CD4-positive, alpha-beta T cell (primary cell): ENCODE measurements around the gene CDC25B. TPM values are rescaled to one million over a fixed set of nuclear protein-coding genes. Genes with fewer than 3 reads are reported as not detected.
A peak's percentile ranks its signal among the peaks of the same experiment; 100 is the strongest.

Source experiments
- ATAC-seq: fragments of 200-7000 bp; cut with Tn5 transposase; one replicate; pipeline ENCODE4 v1.10.0; 2022; ENCODE audit warnings: mild to moderate bottlenecking; ENCODE audit not compliant: poor library complexity
- CTCF ChIA-PET: fragments of 350-600 bp; sonication (Branson Sonifier 250); formaldehyde crosslinking; loops from one replicate; lab custom pipeline; 2021; ENCODE audit warnings: antibody characterized with exemption, inconsistent platforms; lab: Charles Lee
- POLR2A ChIA-PET: fragments of 350-600 bp; sonication (Branson Sonifier 250); formaldehyde crosslinking; loops from one replicate; lab custom pipeline; 2021; ENCODE audit warnings: antibody characterized with exemption, inconsistent platforms; lab: Charles Lee
- DNase-seq, 14 experiments: peaks; one replicate each; pipeline ENCODE4 v3.0.0-alpha.2; 2013 to 2020; ENCODE audit warnings: mixed read lengths in 2 of 14
- H3K27ac ChIP-seq, 2 donors: one replicate each; pipeline versions ENCODE4 v1.5.1 to v1.7.0; 2013; ENCODE audit warnings: low read length in 2 of 2, low read depth in 1 of 2, mild to moderate bottlenecking in 1 of 2
- H3K27me3 ChIP-seq, 2 experiments: 1 replicate in 1 of 2; 2 replicates in 1 of 2; pipeline versions ENCODE4 v1.6.1 to v1.7.0; 2013; ENCODE audit warnings: low read length in 2 of 2, control low read depth in 1 of 2, mild to moderate bottlenecking in 1 of 2, moderate library complexity in 1 of 2; ENCODE audit not compliant: insufficient read depth in 2 of 2, control insufficient read depth in 1 of 2
- H3K36me3 ChIP-seq: one replicate; pipeline ENCODE4 v1.6.1; 2013; ENCODE audit warnings: low read length, control low read depth; ENCODE audit not compliant: insufficient read depth
- H3K4me1 ChIP-seq: one replicate; pipeline ENCODE4 v1.6.1; 2013; ENCODE audit warnings: low read length, control low read depth; ENCODE audit not compliant: insufficient read depth
- H3K4me3 ChIP-seq: one replicate; pipeline ENCODE4 v1.5.1; 2013; ENCODE audit warnings: mild to moderate bottlenecking, low read length, moderate library complexity
- H3K9me3 ChIP-seq, 2 experiments: 1 replicate in 1 of 2; 2 replicates in 1 of 2; pipeline versions ENCODE4 v1.6.1 to v1.7.0; 2013; ENCODE audit warnings: low read length in 2 of 2, mild to moderate bottlenecking in 2 of 2, control low read depth in 1 of 2, moderate library complexity in 1 of 2; ENCODE audit not compliant: control insufficient read depth in 1 of 2, insufficient read depth in 1 of 2
- H3K27ac Mint-ChIP-seq: one replicate; pipeline ENCODE4 v1.8.0; 2020; ENCODE audit warnings: mixed read lengths
- H3K27me3 Mint-ChIP-seq: one replicate; pipeline ENCODE4 v1.8.0; 2021; ENCODE audit warnings: mixed read lengths
- H3K36me3 Mint-ChIP-seq: one replicate; pipeline ENCODE4 v1.8.0; 2021; ENCODE audit warnings: low read depth, mixed read lengths
- H3K4me1 Mint-ChIP-seq: one replicate; pipeline ENCODE4 v1.8.0; 2021; ENCODE audit warnings: low read depth, mixed read lengths
- H3K4me3 Mint-ChIP-seq: one replicate; pipeline ENCODE4 v1.8.0; 2020; ENCODE audit warnings: mild to moderate bottlenecking, mixed read lengths
- H3K9me3 Mint-ChIP-seq: one replicate; pipeline ENCODE4 v1.8.0; 2020; ENCODE audit warnings: mixed read lengths
- CTCF ChIP-seq: fragments of 200-600 bp; IDR thresholded peaks from one replicate; pipeline ENCODE4 v1.8.0; 2022; ENCODE audit warnings: antibody characterized with exemption, mild to moderate bottlenecking
- intact Hi-C, 2 experiments: fragments of 100-400 bp; cut with DNase I in 1 of 2; cut with micrococcal nuclease in 1 of 2; formaldehyde crosslinking; loops; one replicate each; pipeline versions ENCODE4 v1.15.1 to v1.9.0; 2023 to 2025; cut with DNase I, micrococcal nuclease
- total RNA-seq, 174 experiments: library from RNA in 2 of 174; stranded (reverse) in 2 of 174; gene quantifications; one replicate each; pipeline ENCODE4 v1.2.3 and lab custom pipeline; 2021 to 2026

CDC25B gene
- total RNA-seq, 2 experiments from 2014 or later, result 144 TPM

- peak overlapping the region; percentile 67 to 78 for H3K27ac ChIP-seq
- no peaks in the 10 kb centered on the region for H3K9me3 ChIP-seq
- TF ChIP-seq CTCF, result no peak
- Mint-ChIP-seq H3K9me3 (no peaks in the 10 kb centered on the region), H3K36me3 (peaks cover 95% of the 10 kb centered on the region), H3K27ac (peak overlapping the region; percentile 95), H3K4me3 (no peak overlapping the region), H3K4me1 (peaks cover 81% of the 10 kb centered on the region), H3K27me3 (no peaks in the 10 kb centered on the region)
- ChIA-PET CTCF (no interaction called here), POLR2A (interaction anchor here (1.3 to 3.5 kb wide), 4 partner anchors 9 to 20 kb away, joined by 3 to 88 read pairs (median 4); partner anchors contain the start of gene SPEF1)
- peaks cover 80% of the 10 kb centered on the region for H3K36me3 ChIP-seq
- H3K27me3 ChIP-seq, result no peaks in the 10 kb centered on the region
- ATAC-seq (no peak), DNase-seq (no peak)
- no peak overlapping the region for H3K4me3 ChIP-seq
- intact Hi-C loops, result no loop called here
- peaks cover 91% of the 10 kb centered on the region for H3K4me1 ChIP-seq
Observed at GRCh38 chr20:3801846-3802245, 5.7 kb downstream of the CDC25B start.

- intact Hi-C loops, result no loop called here
- CTCF ChIA-PET, result no interaction called here
Observed at GRCh38 chr20:3802524-3803239, 6.6 kb downstream of the CDC25B start.

GRCh38 chr20:3803289-3803688 is 7.2 kb downstream of the CDC25B start:
- no peak for TF ChIP-seq CTCF
- Histone ChIP-seq H3K27me3 (no peaks in the 10 kb centered on the region), H3K9me3 (no peaks in the 10 kb centered on the region), H3K27ac (peak overlapping the region in 1 of 2 donors; percentile 78), H3K4me3 (no peak overlapping the region), H3K36me3 (peaks cover 75% of the 10 kb centered on the region), H3K4me1 (peaks cover 96% of the 10 kb centered on the region)
- CTCF ChIA-PET, result no interaction called here
- Mint-ChIP-seq H3K9me3 (no peaks in the 10 kb centered on the region), H3K4me1 (peaks cover 85% of the 10 kb centered on the region), H3K27ac (peak overlapping the region; percentile 95), H3K36me3 (peaks cover 90% of the 10 kb centered on the region), H3K4me3 (no peak overlapping the region), H3K27me3 (no peaks in the 10 kb centered on the region)
- intact Hi-C loops, result no loop called here
- ATAC-seq, result no peak
- POLR2A ChIA-PET, result interaction anchor here (1.1 to 1.4 kb wide), 3 partner anchors 8 to 13 kb away, joined by 3 to 4 read pairs (median 3); no protein-coding TSS in a partner anchor
- DNase-seq, result no peak

More at GRCh38 chr20:3802524-3803239, 6.6 kb downstream of the CDC25B start:
- peak overlapping the region; percentile 67 to 78 for H3K27ac ChIP-seq
- H3K27me3 ChIP-seq, result no peaks in the 10 kb centered on the region
- H3K4me1 ChIP-seq, result peaks cover 96% of the 10 kb centered on the region
- no peak for TF ChIP-seq CTCF
- no peaks in the 10 kb centered on the region for H3K9me3 Mint-ChIP-seq
- peak overlapping the region; percentile 38 for H3K4me3 Mint-ChIP-seq
- H3K4me1 Mint-ChIP-seq, result peaks cover 85% of the 10 kb centered on the region
- no peaks in the 10 kb centered on the region for H3K9me3 ChIP-seq
- DNase-seq (no peak), ATAC-seq (no peak)
- peak overlapping the region; percentile 95 for H3K27ac Mint-ChIP-seq
- peaks cover 76% of the 10 kb centered on the region for H3K36me3 ChIP-seq
- no peak overlapping the region for H3K4me3 ChIP-seq
- POLR2A ChIA-PET, result interaction anchor here (1.1 to 1.4 kb wide), 3 partner anchors 9 to 13 kb away, joined by 3 to 4 read pairs (median 3); no protein-coding TSS in a partner anchor
- peaks cover 96% of the 10 kb centered on the region for H3K36me3 Mint-ChIP-seq
- no peaks in the 10 kb centered on the region for H3K27me3 Mint-ChIP-seq
